Measurements from ENCODE around the gene TSSK6. TPM values are rescaled to one million over a fixed set of nuclear protein-coding genes. Genes with fewer than 3 reads are reported as not detected.
A peak's percentile ranks its signal among the peaks of the same experiment; 100 is the strongest.

Gene TSSK6
- total and polyA plus RNA-seq, 10 of the 15 experiments (the other 5 are each of a cell fraction or from before 2014, with no cell fraction given): 0.06 to 3.6 (median 0.98) TPM; not detected in 2

DNA sequence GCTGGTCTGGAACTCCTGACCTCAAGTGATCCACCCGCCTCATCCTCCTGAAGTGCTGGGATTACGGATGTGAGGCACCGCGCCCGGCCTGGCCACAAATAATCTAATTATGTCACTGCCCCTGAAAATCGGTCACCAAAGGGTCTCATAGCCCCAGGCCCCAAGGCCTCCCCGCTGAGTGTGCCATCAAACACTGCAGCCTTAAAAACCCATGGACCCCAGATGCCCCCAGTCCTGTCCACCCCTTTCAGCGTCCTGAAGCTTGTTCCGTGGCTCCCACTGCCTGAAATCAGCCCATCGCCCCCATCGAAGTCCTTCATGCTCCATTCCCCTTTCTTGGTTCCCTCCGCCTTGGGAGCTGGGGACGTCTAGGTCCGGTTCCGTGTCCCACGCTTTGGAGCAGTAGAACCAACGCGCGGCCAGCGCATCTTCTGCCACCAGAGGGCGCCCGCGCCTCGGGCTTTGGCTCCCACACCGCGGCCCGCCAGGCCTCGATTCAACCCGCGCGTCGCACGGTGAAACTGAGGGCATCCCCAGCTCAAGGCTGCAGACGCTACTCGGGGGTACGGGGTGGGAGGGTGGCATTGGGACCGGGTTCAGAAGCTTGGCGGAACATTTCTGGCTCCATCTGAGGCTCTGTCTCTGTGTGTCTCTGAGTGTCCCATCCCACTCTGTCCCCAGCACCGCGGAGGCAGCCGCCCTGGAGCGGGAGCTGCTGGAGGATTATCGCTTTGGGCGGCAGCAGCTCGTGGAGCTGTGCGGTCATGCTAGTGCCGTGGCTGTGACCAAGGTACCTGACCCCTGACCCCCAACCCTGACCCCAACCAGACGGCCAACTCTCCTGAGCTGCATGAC, 16.8 kb upstream of the TSSK6 start (continued):
- TF ChIP-seq, protein P1, sequence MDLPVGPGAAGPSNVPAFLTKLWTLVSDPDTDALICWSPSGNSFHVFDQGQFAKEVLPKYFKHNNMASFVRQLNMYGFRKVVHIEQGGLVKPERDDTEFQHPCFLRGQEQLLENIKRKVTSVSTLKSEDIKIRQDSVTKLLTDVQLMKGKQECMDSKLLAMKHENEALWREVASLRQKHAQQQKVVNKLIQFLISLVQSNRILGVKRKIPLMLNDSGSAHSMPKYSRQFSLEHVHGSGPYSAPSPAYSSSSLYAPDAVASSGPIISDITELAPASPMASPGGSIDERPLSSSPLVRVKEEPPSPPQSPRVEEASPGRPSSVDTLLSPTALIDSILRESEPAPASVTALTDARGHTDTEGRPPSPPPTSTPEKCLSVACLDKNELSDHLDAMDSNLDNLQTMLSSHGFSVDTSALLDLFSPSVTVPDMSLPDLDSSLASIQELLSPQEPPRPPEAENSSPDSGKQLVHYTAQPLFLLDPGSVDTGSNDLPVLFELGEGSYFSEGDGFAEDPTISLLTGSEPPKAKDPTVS (IDR thresholded peaks at IDR 0.05; ENCODE audit: low read depth, low read length): no peak
- TF ChIP-seq SRF (IDR thresholded peaks at IDR 0.05; ENCODE audit: low read depth in 2 of 2, low read length in 2 of 2) (no peak), ZNF217 (IDR thresholded peaks at IDR 0.05) (no peak), RB1 (IDR thresholded peaks at IDR 0.05; ENCODE audit: borderline replicate concordance) (peak; percentile 29; the same call in 1 of the 2 replicates), MYB (IDR thresholded peaks at IDR 0.05; ENCODE audit: borderline replicate concordance, low read depth, low read length) (no peak), KAT2A (conservative IDR thresholded peaks at IDR 0.05; ENCODE audit: control insufficient read depth, low read depth, low read length) (no peak), SIN3A (IDR thresholded peaks at IDR 0.05; ENCODE audit: low read depth, low read length) (no peak), ZNF24 (IDR thresholded peaks at IDR 0.05) (no peak), POU2F2 (IDR thresholded peaks at IDR 0.05; ENCODE audit: borderline replicate concordance, low read depth, low read length) (peak; percentile 31; the same call in 1 of the 3 replicates), ZZZ3 (IDR thresholded peaks at IDR 0.05; ENCODE audit: control insufficient read depth, insufficient read length, low read depth) (no peak), PML (IDR thresholded peaks at IDR 0.05; ENCODE audit: low read length) (no peak), YY1 (IDR thresholded peaks at IDR 0.05; ENCODE audit: low read depth, low read length) (peak; percentile 80; the same call in 1 of the 2 replicates), SUZ12 (IDR thresholded peaks at IDR 0.05; ENCODE audit: unreplicated experiment) (no peak), NR2C1 (IDR thresholded peaks at IDR 0.05) (no peak), IKZF1 (conservative IDR thresholded peaks at IDR 0.05) (peak; percentile 37; the same call in 1 of the 2 replicates), JUNB (IDR thresholded peaks at IDR 0.05) (no peak), NFXL1 (IDR thresholded peaks at IDR 0.05; ENCODE audit: borderline replicate concordance) (no peak), CREB1 (IDR thresholded peaks at IDR 0.05; ENCODE audit: low read depth) (peak; percentile 8; the same call in 1 of the 2 replicates), RUNX3 (IDR thresholded peaks at IDR 0.05; ENCODE audit: low read length) (0 out of 2 replicates have a peak, but pooled peaks have one; percentile 22), MXI1 (IDR thresholded peaks at IDR 0.05; ENCODE audit: low read depth, low read length) (no peak), SREBF1 (IDR thresholded peaks at IDR 0.05; ENCODE audit: low read length) (no peak)
- TF ChIP-seq, protein P2, sequence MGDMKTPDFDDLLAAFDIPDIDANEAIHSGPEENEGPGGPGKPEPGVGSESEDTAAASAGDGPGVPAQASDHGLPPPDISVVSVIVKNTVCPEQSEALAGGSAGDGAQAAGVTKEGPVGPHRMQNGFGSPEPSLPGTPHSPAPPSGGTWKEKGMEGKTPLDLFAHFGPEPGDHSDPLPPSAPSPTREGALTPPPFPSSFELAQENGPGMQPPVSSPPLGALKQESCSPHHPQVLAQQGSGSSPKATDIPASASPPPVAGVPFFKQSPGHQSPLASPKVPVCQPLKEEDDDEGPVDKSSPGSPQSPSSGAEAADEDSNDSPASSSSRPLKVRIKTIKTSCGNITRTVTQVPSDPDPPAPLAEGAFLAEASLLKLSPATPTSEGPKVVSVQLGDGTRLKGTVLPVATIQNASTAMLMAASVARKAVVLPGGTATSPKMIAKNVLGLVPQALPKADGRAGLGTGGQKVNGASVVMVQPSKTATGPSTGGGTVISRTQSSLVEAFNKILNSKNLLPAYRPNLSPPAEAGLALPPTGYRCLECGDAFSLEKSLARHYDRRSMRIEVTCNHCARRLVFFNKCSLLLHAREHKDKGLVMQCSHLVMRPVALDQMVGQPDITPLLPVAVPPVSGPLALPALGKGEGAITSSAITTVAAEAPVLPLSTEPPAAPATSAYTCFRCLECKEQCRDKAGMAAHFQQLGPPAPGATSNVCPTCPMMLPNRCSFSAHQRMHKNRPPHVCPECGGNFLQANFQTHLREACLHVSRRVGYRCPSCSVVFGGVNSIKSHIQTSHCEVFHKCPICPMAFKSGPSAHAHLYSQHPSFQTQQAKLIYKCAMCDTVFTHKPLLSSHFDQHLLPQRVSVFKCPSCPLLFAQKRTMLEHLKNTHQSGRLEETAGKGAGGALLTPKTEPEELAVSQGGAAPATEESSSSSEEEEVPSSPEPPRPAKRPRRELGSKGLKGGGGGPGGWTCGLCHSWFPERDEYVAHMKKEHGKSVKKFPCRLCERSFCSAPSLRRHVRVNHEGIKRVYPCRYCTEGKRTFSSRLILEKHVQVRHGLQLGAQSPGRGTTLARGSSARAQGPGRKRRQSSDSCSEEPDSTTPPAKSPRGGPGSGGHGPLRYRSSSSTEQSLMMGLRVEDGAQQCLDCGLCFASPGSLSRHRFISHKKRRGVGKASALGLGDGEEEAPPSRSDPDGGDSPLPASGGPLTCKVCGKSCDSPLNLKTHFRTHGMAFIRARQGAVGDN (IDR thresholded peaks at IDR 0.05): 0 out of 2 replicates have a peak, but pooled peaks have one; percentile 14
- TF ChIP-seq, protein P3, sequence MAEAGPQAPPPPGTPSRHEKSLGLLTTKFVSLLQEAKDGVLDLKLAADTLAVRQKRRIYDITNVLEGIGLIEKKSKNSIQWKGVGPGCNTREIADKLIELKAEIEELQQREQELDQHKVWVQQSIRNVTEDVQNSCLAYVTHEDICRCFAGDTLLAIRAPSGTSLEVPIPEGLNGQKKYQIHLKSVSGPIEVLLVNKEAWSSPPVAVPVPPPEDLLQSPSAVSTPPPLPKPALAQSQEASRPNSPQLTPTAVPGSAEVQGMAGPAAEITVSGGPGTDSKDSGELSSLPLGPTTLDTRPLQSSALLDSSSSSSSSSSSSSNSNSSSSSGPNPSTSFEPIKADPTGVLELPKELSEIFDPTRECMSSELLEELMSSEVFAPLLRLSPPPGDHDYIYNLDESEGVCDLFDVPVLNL (IDR thresholded peaks at IDR 0.05; ENCODE audit: low read depth, low read length): no peak
- TF ChIP-seq, protein P4, sequence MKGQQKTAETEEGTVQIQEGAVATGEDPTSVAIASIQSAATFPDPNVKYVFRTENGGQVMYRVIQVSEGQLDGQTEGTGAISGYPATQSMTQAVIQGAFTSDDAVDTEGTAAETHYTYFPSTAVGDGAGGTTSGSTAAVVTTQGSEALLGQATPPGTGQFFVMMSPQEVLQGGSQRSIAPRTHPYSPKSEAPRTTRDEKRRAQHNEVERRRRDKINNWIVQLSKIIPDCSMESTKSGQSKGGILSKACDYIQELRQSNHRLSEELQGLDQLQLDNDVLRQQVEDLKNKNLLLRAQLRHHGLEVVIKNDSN (IDR thresholded peaks at IDR 0.05; ENCODE audit: borderline replicate concordance, extremely low read length, insufficient read depth, low read depth, low read length): no peak

All from GM12878 (cell line).